Measurements from ENCODE around the gene ZNF81.

- TF ChIP-seq POLR2AphosphoS5 (IDR thresholded peaks at IDR 0.05; ENCODE audit: low read depth, low read length) (no peak), SNAPC5 (CRISPR knock-in tag; IDR thresholded peaks at IDR 0.05; ENCODE audit: borderline replicate concordance) (no peak), ATM (IDR thresholded peaks at IDR 0.05; ENCODE audit: borderline replicate concordance) (no peak), REST (IDR thresholded peaks at IDR 0.05; ENCODE audit: borderline replicate concordance in 1 of 2, low read depth in 1 of 2, low read length in 2 of 2) (no peak), EP300 (IDR thresholded peaks at IDR 0.05; ENCODE audit: low read depth in 2 of 2, low read length in 2 of 2) (no peak), EP300 (CRISPR knock-in tag; IDR thresholded peaks at IDR 0.05; ENCODE audit: borderline replicate concordance) (no peak), PAF1 (CRISPR knock-in tag; IDR thresholded peaks at IDR 0.05) (no peak), MAFK (conservative IDR thresholded peaks at IDR 0.05 in 1 of 2, IDR thresholded peaks at IDR 0.05 in 1 of 2; ENCODE audit: low read length in 2 of 2) (no peak), ZNF274 (CRISPR knock-in tag; IDR thresholded peaks at IDR 0.05) (no peak), CTCF (CRISPR knock-in tag; IDR thresholded peaks at IDR 0.05) (no peak), PHB2 (IDR thresholded peaks at IDR 0.05; ENCODE audit: partially characterized antibody) (no peak), ZBTB46 (CRISPR knock-in tag; IDR thresholded peaks at IDR 0.05; ENCODE audit: borderline replicate concordance) (no peak)
Measured at GRCh38 chrX:47879463-47879862, 42.8 kb downstream of the ZNF81 start.
